ENCODE results near the gene MMP24. TPM values are rescaled to one million over a fixed set of nuclear protein-coding genes. Genes with fewer than 3 reads are reported as not detected.

MMP24 gene
- total and polyA plus RNA-seq, 2 of the 13 experiments (the other 11 are each of a cell fraction or from before 2014, with no cell fraction given): 0.29 to 0.35 TPM

- no peak for TF ChIP-seq PCBP1 (IDR thresholded peaks at IDR 0.05; ENCODE audit: borderline replicate concordance, low read depth, low read length)
- no peak for TF ChIP-seq AKAP8 (CRISPR knock-in tag; IDR thresholded peaks at IDR 0.05)
- peak; percentile 5; the same call in 1 of the 2 replicates for TF ChIP-seq ZNF687 (CRISPR knock-in tag; IDR thresholded peaks at IDR 0.05)
- TF ChIP-seq IKZF5 (CRISPR knock-in tag; IDR thresholded peaks at IDR 0.05): 0 out of 2 replicates have a peak, but pooled peaks have one; percentile 12
- TF ChIP-seq SMYD3 (CRISPR knock-in tag; IDR thresholded peaks at IDR 0.05): no peak
- no peak for TF ChIP-seq EED (CRISPR knock-in tag; IDR thresholded peaks at IDR 0.05)
- TF ChIP-seq PHF8 (CRISPR knock-in tag; IDR thresholded peaks at IDR 0.05): 0 out of 2 replicates have a peak, but pooled peaks have one; percentile 16
- no peak for TF ChIP-seq KDM4B (CRISPR knock-in tag; IDR thresholded peaks at IDR 0.05)
- TF ChIP-seq ZC3H13 (CRISPR knock-in tag; IDR thresholded peaks at IDR 0.05): no peak
- 0 out of 2 replicates have a peak, but pooled peaks have one; percentile 67 for TF ChIP-seq HNRNPL (IDR thresholded peaks at IDR 0.05; ENCODE audit: low read depth, low read length)
- peak; percentile 22; the same call in 1 of the 2 replicates for TF ChIP-seq ZNF580 (CRISPR knock-in tag; IDR thresholded peaks at IDR 0.05; ENCODE audit: borderline replicate concordance, low read depth)
- no peak for TF ChIP-seq BCLAF1 (IDR thresholded peaks at IDR 0.05)
- TF ChIP-seq PRDM4 (CRISPR knock-in tag; IDR thresholded peaks at IDR 0.05; ENCODE audit: borderline replicate concordance): no peak
- no peak for TF ChIP-seq ZFP36 (IDR thresholded peaks at IDR 0.05; ENCODE audit: borderline replicate concordance, low read depth, low read length, partially characterized antibody)
- TF ChIP-seq ZNF761 (CRISPR knock-in tag; conservative IDR thresholded peaks at IDR 0.05): no peak
These were observed 66.2 kb downstream of the MMP24 start (continued) for GRCh38 chr20:35292504-35293285.

All from HepG2 (cell line).